Stimulated activated CD4-positive, alpha-beta T cell treated with anti-CD3 and anti-CD28 coated beads, Interleukin-12 subunit alpha, Interleukin-12 subunit beta, amount 100 ng/mL, for 48 hours (primary cell): Measurements from ENCODE around the gene TTC38.
"Not testable (repeated sequence)": the region's sequence is repeated elsewhere in the genome, so short reads cannot be mapped to it uniquely, and the experiment has no call there.

ENCODE experiments used
- DNase-seq, 3 donors: peaks; one replicate each; pipeline ENCODE4 v3.0.0-alpha.2; 2020; ENCODE audit warnings: low read depth in 2 of 3, low spot score in 1 of 3

TTC38 gene

DNA sequence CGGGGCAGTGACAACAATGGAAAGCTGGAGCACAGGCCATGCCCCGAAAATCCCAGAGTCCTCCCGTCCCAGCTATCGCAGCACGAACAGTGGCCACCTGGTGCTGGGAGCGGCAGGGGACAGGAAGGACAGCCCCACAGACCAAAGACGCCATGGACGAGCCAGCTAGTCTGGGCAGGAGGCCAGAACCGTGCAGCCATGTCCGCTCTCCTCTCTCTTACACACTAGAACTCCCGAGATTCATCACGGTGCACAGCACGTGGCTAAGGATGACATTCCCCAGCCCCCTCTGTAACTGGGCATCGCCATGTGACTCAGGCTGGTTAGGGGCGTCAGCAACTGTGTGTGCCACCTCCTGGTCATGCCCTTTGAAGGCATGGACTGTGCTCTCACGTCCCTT lies 22.3 kb upstream of the TTC38 start:
- DNase-seq = no peak

DNA sequence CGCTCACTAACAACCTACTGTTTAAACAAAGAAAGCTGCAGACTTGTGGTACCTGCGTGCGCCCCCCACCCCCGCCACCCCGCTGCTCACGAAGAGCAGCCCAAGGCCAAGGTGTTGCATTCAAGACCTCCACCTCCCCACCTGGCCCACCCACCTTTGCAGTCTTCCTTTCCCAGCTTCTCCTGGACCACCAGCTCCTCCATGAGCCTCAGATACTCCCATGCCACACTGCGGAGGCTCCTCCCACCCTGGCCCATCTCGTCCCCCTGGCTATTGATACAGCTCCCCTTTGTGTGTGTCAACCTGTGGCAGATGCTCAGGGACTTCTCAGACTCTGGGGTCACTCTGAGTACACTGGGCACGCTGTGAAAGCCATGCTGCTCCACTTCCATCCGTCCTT lies 21.6 kb upstream of the TTC38 start:
- DNase-seq = no peak

DNA sequence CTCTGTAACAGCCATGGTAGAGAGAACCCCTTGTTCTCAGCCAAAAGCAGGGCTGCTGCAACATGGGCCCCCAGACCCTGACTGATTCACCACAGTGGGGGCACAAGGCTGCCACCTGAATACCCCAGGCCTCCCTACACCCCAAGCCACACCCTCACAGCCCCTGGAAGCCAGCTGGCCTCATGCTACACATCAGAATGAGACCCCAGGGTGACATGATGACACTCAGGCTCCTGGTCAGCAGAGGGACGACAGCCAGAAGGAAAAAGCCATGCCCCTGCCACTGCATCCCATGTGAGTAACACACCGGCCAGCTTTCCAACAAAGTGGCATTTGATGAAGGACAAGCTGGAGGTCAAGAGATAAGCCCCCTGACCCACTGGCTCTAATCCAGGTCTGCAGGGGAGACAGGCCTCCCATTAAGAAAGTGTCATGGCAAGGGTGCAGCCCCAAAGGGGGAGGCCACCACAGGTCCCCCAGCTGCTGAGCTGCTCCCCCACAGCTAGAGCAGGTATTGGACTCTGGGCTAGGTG lies 20.3 kb upstream of the TTC38 start:
- DNase-seq = no peak

DNA sequence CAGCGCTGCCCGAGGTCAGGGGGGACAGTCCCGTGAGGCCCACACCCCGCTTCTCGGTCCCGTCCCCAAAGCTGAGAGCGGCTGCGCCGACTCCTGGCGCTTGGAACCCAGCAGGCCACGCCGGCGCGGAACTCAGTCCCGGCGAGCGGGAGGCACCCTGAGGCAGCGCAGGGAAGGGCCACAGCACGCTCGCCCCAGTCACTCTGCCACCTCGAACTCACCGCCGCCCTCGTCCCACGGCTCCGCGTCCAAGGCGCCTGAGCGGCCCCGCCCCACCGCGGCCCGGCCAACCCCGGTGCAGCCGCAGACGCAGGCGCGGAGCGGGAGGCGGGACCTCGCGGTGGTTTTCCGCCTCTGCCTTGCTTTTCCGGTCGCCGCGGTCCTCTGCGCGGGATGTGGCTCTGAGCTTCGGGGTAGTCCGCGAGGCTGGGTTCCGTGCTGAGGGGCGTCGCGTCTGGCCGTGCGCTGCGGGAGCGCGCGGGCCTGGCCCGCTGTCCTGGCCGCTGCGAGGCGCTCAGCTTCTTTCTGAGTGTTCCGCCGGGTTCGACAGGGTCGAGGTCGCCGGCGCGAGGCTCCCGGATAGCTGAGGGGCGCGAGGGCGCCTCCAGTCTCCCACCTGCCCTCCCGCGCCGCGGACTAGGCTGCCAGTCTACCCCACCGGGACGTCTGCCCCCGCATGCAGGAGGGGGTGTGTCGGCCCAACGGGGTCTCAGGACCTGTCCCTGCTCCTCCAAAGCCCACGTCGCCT lies 17.6 kb upstream of the TTC38 start, which contains the start of gene CDPF1:
TSS of gene CDPF1 (minus strand) at position 259 of the 748 bp plus-strand sequence. CDS start 2,009 bp downstream, outside the sequence.
- peak; percentile 78 to 89 (median 81) for DNase-seq

DNA sequence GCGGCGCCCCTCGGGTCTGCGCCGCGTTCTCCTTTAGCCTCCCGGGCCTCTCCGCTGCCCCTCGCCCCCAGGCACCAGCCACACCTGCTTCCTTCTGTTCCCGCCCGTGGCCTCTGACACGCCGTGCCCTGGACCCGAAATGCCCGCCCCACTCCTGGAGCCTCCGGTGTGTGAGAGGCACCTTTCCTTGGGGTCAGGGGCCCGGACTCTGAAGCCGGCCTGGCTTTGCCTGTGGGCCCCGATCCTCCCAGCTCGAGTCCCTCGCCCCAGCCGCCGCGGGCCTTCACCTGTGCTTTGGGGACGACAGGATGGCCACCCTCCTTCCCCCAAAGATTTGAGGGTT lies 17.1 kb upstream of the TTC38 start:
- no peak for DNase-seq

DNA sequence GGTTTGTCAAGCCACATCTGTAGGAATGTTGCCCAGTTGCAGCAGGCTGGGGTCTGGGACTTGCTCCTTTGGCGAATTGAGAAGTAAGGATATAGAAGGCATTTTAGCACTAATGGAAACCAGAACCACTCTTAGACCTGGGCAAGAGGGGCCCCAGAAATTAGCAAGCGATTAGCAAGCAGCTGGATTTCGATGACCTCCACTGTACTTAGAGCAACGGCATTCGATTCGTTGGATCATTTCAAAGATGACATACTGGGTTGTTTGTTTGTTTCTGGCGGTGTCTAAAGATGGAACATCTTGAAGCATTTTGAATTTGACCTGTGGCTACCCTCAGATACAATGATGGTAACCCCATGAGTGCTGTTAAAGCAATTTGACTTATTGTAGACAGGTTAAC lies 16.5 kb upstream of the TTC38 start:
- DNase-seq = no peak

DNA sequence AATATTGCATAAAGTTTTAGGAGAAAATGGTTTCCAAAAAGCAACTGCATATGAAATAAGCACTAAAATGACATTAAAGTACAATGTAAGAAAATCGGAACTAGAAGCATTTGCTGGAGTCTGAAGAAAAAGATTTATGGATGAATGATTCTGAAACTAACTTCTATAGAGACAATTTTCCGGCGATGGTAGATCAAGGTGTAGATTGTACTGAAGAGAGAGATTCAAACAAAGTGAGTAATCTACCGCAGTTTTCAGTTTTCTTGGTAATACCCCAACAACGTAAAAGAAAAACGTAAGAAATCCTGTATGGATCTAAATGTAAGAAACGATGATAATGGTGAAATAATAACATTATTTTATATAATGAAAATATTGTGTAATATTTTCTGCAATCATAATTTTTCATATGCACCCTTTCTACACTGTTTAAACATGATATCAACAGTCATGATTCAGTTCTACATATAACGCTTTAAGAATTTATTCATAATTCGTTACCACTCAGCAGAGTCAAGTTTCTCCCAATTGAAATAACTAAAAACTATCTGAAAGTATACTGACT lies 15.9 kb upstream of the TTC38 start:
- no peak for DNase-seq

DNA sequence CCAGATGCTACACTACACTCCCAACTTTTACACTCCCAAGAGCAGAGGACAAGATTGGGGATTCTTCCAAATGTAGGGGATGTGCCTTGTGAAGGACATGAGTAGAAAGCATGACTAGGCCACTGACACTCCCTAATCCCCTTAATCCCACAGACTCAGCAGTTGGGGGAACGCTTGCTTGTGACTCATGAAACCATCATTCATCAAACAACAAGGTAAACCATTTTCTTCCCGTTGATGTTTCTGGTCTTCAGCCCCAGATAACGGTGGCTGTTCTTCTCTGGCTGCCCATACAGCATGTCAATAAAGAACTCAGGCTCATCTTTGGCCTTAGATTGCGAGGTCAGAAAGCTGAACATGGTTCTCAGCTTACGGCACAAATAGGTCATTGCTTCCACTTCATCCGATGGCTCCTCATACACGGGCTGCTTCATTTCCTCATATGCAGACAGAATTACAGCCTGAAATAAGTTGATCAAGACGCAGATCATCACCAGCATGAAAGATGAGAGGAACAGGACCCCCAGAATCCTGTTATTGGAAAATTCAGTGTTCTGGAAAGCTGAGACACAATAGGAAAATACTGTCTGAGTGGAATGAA lies 11.3 kb upstream of the TTC38 start:
- no peak for DNase-seq

DNA sequence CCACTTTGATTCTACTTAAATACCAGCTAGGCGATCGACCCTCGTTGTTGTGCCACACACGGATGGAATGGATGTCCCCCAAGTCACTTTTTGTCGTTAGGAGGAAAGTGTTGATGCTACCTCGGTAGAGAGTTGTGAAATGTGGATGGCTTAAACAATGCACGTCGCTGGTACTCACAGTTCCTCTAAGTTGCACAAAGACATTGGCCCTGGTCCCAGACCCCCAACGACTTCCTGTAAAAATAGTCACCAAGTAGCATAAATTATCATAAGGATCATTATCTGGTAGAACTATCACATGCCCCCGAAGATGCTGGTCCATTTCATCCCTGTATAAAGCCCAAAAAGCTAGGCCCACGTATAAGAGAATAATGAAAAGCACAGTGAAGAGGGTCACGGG lies 8.4 kb upstream of the TTC38 start:
- no peak for DNase-seq

DNA sequence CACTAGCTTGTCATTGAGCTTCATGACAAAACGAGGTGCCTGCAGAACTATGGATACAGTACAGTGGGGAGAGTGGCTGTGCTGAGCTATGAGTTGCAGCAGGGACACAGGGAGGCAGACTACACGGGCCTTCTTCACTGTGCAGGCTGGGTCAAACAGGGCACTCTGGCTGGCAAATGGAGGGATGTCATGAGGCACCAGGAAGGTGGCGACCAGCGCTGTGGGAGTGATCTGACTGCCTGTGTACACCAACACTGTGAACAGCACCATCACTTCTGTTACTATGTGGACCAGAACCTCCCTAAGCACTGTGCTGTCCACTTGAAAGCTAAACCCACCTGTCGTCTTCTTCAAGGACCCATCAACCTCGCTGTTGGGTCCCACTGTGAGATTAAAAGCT lies 7.8 kb upstream of the TTC38 start:
- no peak for DNase-seq

DNA sequence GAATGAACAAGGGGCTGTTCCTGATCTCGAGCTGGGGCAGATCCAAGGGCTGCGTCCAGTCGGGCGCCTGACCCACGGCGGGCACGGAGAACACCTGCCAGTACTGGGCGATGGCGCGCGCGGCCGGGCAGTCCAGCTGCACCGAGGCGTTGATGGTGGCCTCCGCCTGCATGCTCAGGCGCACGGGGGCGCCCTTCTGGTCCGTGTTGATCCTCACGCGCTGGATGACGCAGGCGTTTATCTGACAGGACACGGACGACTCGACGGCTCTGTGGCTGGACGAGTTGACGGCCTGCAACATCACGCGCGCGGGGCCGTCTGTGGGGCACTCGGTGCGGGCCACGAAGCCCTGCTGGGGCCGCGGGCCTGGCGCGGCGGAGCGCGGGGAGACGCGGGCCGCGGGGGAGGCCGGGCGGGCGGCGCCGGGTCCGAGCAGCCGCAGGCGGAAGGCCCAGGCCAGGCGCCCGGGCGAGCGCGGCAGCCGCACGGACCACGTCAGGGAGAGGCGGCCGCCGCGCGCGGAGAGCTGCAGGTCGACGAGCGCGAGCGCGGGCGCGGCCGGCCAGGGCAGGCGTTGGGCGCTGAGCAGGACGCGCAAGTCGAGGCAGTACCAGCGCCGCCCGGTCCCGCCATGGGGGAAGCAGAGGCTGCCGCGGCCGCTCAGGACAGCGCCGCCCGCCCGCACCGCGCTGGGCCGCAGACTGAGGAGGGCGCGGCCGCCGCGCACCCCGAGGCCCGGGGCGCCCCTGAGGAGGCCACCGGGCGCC lies 5.2 kb upstream of the TTC38 start:
- peak in 1 of 3 donors; percentile 31 for DNase-seq

DNA sequence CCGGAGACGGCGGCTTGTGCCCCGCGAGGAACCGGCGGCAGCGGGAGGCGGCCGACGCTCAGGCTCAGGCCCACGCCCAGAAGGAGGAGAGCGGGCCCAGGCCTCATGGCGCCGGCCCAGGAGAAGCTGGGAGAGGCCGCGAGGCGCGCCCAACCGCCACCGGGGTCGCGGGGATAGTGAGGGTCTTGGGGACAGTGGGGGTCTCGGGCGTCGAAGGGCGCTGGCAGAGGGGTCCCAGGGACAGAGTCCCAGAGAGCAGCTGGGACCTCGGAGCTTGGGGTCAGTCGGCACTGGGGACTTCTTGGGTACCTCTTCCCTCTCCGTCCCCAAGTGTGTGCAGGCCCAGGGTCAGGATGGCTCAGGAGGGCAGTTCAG lies 4.6 kb upstream of the TTC38 start, which contains the start of gene PKDREJ:
TSS of gene PKDREJ (minus strand) at position 128 of the 375 bp plus-strand sequence. CDS start at position 107, 21 bp downstream.
- no peak for DNase-seq

DNA sequence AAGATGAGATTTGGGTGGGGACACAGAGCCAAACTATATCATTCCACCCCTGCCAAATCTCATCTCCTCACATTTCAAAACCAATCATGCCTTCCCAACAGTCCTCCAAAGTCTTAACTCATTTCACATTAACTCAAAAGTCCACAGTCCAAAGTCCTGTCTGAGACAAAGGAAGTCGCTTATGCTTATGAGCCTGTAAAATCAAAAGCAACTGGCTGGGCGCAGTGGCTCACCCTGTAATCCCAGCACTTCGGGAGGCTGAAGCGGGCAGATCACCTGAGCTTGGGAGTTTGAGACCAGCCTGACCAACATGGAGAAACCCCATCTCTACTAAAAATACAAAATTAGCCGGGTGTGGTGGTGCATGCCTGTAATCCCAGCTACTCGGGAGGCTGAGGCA lies 3.3 kb upstream of the TTC38 start:
- DNase-seq = not testable (repeated sequence)

DNA sequence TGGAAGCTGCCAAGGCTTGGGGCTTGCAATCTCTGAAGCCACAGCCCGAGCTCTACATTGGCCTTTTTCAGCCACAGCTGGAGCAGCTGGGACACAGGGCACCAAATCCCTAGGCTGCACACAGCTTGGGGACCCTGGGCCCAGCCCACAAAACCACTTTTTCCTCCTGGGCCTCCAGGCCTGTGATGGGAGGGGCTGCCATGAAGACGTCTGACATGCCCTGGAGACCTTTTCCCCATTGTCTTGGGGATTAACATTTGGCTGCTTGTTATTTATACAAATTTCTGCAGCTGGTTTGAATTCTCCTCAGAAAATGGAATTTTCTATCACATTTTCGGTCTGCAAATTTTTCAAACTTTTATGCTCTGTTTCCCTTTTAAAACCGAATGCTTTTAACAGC lies 2.2 kb upstream of the TTC38 start:
- DNase-seq = not testable (repeated sequence)

DNA sequence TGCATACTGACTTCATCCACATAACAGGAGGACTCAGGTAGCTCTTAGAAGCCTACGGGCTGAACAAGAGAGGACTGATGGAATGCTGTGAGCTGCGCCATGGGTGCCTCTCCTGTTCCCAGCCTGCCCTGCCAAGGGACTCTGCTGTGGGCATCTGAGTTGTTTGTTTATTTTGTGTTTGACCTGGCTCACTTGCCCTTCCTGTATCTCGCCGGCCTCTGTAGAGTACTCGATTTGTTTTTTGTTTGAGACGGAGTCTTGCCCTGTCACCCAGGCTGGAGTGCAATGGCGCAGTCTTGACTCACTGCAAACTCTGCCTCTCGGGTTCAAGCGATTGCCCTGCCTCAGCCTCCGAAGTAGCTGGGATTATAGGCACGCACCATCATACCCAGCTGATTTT lies 1.8 kb downstream of the TTC38 start:
- DNase-seq = no peak

DNA sequence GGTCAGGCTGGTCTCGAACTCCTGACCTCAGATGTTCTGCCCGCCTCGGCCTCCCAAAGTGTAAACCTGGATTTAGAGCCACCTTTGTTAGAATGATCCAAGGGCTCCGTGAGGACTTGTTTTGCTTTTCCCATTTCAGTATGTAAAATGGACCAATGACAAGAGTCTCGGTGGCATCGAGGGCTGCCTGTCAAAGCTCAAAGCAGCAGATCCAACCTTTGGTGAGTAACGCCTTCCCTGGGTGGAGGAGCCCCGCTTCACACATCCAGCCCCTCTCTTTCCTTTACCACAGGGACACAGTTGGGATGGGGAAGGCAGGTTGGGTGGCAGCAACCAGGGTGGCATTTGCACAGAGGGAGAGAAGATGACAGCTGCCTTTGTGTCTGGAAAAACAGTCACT lies 4.4 kb downstream of the TTC38 start:
- DNase-seq = no peak

DNA sequence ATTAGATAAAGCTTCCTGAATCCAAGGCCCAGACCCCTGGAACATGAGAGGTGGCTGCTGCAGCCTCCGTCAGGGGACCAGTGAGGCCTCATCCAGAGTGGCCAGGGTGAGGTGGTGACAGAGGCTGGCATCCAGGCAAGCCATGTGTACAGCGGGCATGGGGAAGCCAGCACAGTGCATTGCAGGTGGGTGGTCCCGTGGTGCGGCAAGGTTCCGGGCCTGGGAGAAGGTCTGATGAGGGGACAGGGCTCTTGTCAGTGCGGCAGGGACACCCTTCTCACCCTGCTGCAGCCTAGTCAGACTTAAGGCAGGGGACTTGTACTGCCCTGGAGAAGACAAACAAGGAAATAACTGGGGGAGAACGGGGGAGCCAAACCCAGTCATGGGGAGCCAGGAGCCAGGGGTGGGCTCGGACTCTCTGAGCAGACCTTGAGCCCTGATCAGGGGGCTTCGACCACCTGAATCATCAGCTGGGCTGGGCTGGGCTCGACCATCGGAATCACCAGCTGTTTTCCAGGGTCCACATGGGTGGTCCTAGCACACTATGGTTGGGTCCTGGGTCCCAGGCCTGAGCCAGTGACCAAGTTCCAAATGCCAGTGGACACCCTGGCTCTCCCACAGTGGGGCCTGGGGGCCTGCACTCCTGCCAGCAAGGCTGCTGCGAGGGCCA lies 5.1 kb downstream of the TTC38 start:
- no peak for DNase-seq

DNA sequence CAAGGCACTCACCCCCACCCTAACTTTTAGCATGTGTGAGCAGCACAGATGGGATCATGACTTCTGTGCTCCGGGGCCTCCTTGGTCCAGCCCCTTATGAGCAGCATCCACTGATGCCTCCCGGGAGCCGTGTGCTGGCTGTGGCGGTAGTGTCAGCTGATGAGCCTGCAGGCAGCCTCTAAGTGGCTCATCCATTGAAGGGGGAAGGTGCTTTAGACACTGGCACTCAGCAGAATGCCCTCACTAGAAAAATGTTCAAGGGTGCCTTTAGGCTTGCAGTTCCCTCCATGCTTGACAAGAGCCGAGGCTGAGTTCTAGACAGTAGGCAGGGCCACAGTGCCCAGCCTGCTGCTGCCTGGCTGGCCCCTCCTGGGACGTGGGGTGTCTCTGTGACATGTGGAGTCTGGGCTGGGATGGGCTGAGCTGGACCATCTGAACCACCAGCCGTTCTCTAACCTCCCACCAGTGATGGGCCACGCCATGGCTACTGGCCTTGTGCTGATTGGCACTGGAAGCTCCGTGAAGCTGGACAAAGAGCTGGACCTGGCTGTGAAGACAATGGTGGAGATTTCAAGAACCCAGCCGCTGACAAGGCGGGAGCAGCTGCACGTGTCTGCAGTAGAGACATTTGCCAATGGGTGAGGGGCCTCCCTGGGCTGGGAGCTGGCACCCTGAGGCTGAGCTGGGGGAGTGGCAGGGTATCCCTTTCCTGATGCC lies 5.8 kb downstream of the TTC38 start:
- no peak for DNase-seq

DNA sequence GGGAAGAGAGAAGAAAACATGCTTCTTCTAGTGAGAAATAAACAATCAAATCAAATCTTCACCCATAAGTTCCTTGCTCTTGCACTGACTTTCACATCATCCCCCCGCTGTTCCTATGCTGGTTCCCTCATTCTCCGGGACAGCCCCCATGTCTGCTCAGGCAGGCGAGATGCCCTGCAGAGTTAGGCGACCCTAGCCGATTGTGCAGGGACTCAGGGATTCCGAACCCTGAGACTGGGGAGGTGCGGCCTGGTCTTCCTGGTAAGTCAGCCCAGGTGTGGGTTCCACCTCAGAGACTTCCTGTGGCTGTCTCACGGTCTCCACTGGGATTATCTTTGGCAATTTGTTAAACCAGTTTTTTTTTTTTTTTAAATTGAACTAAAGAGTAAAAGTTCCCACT lies 6.6 kb downstream of the TTC38 start:
- DNase-seq = no peak

DNA sequence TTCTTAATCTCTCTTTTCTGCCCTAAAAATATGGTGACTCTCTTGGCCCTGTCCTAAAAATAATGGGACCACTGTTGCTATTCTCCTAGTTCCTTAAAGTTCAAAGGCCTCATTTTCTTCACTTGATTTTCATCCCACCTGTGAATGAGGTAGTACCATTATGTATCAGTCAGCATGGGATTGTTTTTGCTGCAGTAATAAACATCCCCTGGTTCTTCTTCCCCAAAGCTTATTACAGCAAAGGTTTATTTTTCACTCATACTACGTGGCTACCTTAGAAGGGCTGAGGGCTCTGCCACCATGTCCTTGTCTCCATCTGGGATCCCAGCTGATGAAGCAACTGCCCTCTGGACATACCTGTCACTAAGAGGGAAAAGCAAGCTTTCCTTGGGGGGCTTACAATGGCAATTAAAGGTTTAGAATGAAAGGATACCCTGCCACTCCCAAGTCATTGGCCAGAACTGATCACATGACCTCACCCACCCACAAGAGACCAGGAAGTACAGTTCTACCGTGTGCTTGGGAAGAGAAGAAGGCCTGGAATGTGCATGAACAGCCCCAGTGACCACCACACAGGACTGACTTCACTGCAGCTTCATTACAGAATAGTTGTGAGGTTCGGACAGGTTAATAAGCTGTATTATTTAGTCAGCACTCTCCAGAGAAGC lies 7.8 kb downstream of the TTC38 start:
- DNase-seq = no peak
